ENCODE measurements around the gene CIBAR2.

Gene CIBAR2

DNA sequence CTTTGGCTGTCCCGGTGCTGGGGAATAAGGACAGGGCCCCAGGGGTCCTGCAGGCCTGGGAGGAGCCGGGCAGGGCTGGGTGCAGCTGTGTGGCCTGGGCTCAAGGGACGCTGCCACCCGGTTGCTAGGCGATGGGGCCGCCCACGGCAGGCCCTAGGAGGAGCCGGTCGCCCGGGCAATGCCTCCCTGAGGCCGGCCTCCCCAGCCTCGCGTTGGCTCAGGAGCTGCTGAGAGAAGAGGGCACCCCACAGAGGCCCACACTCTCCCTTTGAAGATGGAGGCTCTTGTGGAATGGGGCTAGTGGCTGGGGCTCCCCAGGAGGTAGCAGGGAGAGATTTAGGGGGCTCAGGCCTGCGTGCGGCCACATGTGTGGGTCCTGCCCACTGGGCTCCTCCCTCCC lies at the start of gene CIBAR2:
Gene CIBAR2, minus strand, starts transcription at position 109 of the 400 bp plus-strand sequence. CDS start 120 bp downstream, outside the sequence.
- FAIRE-seq = no peak

DNA sequence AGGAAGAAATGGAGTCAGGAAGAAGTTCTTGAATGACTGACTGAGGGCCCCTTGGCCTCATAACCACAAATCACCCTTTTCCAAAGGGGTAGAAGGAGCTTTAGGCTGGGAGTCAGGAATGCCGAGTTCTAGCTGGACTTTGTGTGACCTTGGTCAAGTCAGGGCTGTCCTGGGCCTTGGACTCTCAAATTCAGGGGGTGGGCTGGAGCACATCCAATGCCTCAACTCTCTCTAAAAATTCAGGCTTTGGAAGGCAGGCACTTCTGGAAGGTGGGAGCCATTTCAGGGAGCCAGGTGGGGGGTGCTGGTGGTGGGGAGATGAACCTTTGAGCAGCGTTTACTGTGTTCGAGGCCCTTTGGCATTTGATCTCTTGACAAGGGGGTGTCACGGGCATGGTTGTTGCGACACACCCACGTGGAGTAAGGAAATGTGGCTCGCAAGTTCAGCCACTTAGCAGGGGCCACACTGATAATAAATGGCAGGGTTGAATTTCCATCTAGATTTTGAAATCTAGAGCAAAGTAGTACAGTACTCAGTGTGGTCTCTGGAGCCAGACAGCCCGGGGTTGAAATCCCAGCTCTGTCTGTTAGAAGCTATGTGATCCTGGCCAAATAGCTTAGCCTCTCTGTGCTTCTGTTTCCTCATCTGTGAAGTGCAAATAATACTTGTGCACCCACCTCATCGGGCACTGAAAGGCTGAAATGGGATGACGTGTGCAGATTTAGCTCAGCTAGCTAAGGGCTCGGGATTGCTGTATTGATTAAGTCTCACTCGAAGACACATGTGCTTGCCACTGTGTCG lies 47.1 kb upstream of the CIBAR2 start:
- FAIRE-seq = no peak

DNA sequence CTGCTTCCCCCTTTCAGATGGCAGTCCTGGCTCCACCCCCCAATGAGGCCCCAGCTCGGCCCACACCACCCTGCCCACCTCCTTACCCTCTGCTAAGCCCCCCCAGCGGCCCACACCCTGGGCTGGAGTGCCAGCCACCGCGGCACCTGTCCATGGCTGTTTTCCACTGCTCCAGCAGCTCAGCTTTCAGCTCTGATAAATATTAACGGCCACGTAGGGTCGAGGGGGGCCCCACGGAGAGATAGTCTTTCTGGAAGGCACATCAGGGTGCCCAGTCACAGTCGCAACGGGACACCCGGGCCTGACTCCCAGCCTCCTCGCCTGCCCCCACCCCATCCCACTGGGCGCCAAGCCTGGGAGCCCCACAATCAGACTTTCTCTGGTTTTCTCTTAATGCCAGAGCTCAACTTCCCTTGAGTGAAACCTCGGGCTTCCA lies 46.5 kb upstream of the CIBAR2 start:
- no peak for FAIRE-seq

DNA sequence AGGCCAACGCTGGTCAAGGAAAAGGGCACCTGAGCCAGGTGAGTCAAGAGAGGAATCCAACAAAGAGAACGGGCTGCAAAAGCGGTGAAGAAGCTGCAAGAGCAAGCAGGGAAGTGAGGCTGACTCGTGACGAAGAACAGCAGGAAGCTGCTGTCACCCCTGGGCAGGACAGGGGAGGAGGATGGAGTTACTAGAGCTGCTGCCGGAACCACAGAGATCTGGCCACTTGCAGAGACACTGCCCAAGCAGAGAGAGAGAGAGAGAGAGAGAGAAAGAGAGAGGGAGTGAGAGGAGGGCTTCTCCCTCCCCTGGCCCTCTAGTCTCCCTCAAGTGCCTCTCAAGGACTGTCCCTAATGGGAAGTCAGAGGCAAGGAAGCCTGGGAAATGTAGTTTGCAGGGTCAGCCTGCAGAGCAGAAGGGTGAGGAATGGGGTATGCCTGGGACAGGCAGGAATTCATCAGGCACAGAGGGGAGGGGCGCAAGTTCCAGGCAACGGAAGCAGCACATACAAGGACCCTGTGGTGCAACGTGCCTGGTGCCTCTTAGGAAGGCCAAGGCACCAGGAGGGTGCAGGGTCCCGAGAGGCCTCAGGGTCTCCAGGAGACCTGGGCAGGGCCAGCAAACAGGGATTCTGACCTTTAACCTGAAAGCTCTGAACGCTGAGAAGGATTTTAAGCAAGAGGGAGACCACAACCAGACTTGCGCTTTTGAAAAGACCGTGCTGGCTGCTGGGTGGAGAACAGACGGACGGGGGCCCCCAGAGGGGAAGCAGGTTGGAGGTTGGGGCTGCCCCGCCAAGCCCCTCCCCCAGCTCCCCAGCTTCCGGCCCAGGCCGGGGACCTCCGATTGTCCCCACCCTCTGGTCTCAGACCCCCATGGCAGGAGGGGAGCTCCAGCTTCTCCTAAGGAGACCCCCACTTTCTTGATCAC lies 45.8 kb upstream of the CIBAR2 start:
- FAIRE-seq = no peak

DNA sequence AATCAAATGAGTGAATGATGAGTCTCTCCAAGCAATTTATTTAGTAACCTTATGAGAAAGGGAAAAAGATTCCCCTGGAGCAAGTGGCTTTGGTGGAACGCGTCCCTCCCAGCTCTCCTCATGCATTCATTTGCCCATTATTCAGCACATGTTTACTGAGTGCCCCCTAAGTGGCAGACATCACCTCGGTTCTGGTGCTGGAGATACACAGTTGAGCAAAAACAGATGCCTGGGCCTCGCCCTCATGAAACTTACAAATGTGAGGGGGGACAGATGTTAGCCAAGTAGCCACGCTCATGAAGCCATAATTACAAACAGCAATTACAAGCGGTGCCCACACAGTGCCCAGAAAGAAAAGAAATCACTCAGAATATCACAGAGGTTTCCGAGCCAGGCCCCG lies 45.1 kb upstream of the CIBAR2 start:
- FAIRE-seq = no peak

DNA sequence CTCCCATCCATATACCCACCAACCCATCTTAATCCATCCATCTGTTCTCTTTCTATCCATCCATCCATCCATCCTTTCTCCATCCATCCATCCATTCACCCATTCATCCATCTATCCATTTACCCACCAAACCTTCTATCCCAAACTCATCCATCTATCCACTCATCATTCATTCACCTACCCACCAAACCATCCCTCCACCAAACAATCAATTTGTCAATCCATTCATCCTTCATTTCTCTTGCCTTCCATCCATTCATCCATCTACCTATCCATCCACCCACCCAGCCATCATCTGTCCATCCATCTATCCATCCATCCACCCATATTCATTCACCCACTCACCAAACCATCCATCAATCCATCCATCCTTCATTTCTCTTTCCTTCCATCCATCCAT lies 44.6 kb upstream of the CIBAR2 start:
- FAIRE-seq = no peak

DNA sequence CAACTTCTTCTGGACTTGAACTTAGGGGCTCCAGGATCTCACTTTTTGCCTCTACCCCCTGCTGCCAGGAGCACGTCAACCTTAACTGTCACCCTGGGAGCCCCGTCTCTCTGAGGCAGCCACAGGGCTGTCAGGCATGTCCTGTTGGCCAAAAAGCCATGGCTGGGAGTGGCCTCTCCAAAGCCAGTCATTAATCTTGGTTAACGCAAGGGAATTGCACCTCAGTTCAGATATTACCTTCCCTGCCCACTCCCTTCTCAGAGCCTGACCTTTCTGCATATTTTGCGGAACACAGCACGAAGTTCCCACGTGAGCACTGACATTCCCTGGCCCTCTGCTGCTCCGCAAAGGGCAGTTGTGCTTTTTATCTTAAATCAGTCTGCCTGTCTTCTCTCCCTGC lies 44.2 kb upstream of the CIBAR2 start:
- FAIRE-seq = no peak

DNA sequence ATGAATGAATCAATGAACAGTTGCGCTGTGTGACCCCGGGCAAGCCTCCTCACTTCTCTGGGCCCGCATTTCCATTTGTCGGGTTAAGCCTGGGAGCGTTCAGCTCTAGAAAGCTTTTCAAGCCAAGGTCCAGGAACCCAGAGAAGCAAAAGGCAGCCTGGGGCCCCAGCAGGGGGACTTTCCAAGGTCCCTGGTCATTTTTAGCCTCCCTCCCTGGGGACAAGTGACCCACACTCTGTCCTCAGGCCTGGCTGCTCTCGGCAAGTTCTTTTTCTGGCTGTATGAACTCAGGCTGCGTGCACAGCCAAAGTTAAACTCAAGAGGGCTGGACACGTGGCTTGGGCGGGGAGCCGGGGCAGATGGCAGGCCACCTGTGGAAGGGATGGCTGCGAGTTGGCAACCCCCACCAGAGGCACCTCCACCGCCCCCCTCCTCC lies 41.4 kb upstream of the CIBAR2 start:
- FAIRE-seq = no peak

DNA sequence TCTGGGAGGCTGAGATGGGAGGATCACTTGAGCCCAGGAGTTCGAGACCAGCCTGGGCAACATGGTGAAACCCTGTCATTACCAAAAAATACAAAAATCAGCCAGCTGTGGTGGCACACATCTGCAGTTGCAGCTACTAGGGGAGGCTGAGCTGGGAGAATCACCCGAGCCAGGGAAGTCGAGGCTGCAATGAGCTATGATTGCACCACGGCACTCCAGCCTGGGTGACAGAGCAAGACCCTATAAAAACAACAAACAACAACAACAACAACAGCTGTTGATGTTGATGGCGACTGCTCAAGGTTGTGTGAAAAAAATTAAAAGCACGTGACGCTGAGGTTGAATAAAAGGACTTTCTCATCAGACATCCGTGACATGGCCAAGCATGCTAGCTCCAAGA lies 40.8 kb upstream of the CIBAR2 start:
- FAIRE-seq = no peak

DNA sequence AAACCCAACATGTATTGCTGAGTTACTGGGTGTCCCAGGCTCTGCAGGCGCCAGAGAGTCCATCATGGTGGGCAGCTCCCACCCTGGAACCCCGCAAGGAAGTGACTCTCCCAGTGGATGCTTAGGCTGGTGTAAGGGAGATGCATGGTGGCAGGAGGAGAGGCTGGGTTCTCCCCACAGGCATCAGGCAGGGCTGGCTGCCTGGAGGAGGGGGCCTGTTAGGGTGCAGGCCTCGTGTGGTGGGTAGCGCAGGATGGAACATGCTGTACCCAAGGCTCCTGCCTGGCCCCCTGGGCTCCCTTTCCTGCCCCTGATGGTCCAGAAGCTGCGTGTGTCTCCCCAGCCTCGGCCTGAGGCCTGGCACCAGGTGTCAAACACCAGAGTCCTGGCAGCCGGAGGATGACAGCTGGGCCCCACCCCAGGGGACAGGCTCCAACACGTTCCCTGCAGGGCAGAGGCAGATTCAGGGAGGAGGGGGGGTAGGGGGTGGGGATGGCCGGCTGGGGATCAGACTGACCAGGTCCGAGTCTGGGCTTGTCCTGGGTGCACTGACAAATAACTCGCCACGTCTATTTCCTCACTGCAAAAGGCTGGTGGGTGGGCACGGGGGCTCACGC lies 40.2 kb upstream of the CIBAR2 start:
- no peak for FAIRE-seq

DNA sequence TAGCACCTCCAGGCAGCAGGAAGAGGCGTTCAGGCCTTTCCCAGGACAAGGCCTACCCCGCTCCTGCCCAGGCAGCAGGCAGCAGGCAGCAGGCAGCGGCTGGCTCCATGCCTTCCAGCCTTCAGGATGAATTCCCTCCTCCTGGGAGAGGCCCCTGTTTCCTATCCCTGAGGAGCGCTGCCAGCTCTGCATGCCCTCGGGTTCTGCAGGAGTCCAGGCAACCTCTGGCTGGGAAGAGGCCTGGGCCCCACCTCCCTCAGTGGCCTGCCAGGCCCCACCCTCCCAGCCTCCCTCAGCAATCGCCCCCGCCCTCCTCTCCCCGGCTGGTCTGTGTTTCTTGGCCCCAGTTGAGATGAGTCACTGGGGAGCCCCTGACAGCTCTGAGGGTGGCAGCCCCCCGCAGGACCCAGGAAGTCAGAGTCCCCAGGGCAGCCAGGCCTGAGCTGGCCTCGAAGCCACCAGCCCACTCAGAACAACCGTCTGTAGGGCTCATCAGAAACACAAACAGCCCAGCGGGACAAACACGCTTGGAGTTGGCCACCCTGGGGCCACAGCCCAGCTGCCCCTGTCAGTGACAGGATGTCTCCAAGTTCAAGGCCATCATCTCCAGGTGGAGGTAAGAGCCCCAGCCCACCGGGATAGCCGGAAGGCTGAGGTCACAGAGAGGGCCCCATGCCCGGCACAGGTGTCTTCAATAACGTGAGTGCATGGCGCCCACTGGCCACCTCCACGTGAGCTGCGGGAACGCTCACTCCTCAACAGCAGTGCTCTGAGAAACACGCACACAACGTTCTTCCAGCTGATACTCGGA lies 39.5 kb upstream of the CIBAR2 start:
- no peak for FAIRE-seq

DNA sequence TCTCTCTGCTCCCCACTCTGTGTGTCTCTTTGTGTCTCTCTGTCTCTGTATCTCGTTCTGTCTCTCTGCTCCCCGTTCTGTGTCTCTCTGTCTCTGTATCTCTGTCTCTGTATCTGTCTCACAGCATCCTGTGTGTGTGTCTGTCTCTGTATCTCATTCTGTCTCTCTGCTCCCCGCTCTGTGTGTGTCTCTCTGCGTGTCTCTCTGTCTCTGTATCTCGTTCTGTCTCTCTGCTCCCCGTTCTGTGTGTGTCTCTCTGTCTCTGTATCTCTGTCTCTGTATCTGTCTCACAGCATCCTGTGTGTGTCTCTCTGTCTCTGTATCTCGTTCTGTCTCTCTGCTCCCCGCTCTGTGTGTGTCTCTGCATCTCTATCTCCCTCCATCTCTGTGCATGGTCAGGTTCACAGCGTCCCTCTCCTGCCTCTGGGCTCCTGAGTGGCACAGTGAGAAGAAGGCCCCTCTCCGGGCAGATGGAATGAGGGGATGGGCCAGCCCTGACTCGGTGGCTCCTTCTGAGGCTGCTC lies 38.9 kb upstream of the CIBAR2 start:
- FAIRE-seq = no peak

DNA sequence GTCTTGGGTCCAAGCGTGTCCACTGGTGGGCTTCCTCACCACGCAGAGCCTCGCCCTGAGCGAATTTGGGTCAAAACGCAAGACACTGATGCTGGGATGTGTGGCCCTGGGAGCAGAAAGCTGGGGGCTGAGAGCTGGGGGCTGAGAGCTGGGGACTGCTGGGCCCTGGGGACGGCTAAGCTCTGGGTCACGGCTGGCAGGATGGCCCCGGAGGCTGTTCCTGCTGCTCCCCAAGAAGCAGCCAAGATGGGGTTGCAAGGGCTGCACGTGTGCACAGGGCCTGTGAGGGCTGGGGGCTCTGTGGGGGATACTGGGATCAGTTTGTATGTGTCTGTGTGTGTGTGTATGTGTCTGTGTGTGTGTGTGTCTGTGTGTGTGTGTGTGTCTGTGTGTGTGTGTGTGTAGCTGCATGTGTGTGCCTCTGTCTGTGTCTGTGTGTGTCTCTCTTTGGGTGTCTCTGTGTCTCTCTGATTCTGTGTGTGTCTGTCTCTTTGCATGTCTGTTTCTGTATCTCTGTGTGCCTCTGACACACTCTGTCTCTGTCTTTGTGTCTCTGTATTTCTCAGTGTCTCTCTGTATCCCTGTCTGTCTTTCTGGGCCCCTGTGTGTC lies 38.2 kb upstream of the CIBAR2 start:
- FAIRE-seq = no peak

DNA sequence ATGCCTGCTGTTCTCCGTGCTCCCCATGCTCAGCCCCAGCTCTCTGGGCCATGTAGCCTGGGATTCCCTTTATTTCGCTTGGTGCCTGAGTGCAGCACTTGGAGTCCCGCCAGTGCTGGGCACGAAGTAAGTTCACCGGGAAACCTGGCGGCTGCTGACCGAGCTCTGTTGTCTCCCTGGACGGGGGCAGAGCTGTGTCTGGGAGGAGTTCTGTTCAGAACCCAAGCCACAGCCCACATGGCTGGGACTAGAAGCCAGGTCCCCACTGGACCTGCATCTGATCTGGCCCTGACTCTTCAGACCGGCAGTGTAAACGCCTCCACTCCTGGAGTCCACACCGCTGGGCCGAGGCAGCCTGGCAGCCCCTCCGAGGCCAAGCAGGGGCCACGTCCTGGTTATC lies 37.5 kb upstream of the CIBAR2 start:
- no peak for FAIRE-seq

DNA sequence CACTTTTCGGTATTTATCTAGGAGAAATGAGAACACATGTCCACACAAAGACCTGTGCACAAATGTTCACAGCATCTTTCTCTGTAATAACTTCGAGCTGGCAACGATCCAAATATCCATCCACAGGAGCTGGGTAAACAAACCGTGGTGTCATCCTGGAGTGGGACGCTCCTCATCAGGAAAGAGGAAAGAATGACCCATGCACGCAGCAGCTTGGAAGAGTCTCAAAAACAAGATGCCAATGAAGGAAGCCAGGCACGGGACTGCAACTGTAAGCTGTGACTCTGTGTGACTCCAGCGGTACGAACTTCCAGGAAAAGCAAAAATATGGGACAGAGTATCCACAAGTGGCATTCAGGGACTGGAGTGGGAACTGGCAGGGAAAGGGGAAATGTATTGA lies 36.7 kb upstream of the CIBAR2 start:
- no peak for FAIRE-seq

DNA sequence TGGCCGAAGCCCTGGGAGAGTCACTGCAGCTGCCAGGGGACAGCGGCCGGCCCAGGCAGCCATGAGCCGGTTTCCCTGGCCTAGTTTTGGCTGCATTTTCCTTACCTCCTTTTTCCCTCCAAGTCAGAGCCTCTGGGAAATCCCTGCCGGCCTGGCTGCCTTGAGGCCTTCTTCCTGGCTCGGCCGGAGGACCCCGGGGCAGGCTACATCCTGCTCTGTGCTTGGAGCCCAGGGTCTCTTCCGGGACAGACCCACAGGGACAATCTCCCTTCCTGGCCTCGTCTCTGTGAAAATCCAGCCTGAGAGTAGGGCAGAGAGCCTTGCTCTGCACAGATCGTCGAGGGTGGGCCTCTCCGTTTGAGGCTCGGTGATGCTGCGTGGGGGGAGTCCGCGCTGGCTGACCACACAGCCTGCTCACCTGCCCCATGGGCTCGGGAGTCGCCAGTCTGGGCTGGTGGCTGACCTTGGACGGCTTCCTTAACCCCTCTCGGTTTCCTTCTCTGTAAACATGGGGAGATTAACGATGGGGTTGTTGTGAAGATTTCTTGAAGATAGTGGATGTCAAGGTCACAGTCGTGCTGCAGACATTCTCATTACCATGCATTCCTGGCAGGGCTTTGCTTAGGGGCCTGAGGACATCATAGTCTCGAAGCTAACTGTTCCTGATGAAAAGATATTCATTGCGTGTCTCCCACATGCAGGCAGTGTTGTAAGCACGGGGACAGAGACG lies 34.8 kb upstream of the CIBAR2 start:
- no peak for FAIRE-seq

DNA sequence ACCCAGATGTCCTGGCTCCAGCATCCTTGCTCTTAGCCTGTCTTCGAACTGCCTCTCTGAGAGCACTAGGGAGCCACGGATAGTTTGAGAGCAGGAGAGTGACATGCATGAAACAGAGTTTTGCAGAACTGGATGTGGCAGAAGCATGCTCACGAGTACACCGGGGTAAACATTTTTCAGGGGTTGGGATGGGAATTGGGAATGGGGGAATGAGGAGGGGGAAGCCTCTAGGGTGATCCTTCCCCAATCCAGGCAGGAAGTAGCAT lies 34.2 kb upstream of the CIBAR2 start:
- no peak for FAIRE-seq

DNA sequence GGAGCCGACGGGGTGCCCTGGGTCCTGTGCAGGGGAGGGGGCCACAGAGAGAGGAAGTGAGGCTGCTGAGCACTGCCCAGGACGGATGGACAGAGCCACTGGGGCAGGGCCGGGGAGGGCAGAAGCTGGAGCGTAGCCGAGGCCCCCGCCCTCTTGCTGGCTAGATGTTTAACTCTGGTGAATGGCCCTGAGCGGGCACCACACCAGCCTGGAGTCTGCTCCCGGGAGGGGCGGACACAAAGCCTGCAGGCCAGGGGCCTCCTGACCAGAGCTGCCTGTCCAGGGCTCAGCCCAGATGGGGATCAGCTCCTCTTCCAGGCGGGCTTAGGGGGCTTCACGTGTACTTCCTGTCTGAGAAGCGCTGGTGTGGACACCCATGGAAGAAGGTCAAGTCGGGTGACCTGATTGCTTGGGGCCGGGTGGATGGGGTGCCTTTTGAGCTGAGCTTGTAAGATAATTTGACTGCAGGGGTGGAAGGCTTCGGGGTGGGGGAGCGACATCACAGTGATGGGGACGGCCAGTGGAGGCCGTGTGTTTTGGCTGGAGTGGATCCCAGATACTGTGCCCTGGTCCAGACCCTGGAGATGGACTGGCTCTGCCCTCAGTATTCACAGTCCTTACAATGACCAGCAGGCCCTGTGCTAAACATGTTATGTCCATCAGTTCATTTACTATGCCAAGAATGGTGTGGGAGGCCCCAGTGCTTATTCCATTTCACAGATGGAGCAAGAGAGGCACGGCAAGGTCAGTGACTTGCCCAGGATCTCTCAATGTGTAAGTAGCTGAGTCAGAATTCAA lies 33.7 kb upstream of the CIBAR2 start:
- no peak for FAIRE-seq

DNA sequence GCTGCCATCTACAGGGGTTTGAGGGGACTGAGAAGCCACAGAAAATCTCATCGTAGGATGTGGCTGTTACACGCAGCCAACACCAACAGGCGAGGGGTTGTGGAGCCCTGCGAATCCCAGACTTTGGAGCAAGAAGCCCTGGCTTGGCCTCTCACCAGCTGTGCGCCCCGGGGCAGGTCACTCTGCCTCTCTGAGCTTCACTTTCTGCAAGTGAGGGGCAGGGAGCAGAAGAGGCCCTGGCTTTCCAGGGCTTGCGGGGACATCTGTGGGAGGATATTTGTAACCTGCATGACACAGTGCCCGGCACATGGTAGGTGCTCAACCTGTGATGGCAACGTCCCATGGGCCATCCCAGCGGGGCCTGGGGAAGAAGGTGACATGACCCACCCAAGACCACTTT lies 32.9 kb upstream of the CIBAR2 start:
- no peak for FAIRE-seq

Data from colon (tissue), 2 donors.